Thoracic aorta (tissue), 2 donors: ENCODE results near the gene NFS1. TPM values are rescaled to one million over a fixed set of nuclear protein-coding genes. Genes with fewer than 3 reads are reported as not detected.

Source experiments
- ATAC-seq: fragments of 150-250 bp; one replicate; pipeline ENCODE4 v1.8.0; 2017; ENCODE audit warnings: low read depth; ENCODE audit not compliant: insufficient number of reproducible peaks, low FRiP score
- DNase-seq: peaks from one replicate; pipeline ENCODE4 v3.0.0-alpha.2; 2020; ENCODE audit warnings: low spot score
- H3K27ac ChIP-seq, 2 donors: fragments of 200-600 bp; sonication (generic); 1 replicate in 1 of 2; 2 replicates in 1 of 2; pipeline ENCODE4 v1.5.1; 2016; ENCODE audit warnings: mild to moderate bottlenecking in 2 of 2, moderate library complexity in 2 of 2
- H3K27me3 ChIP-seq: fragments of 200-600 bp; sonication (generic); replicated peaks from 2 replicates; pipeline ENCODE4 v1.6.0; 2016; ENCODE audit warnings: mild to moderate bottlenecking; ENCODE audit not compliant: insufficient read depth
- H3K36me3 ChIP-seq: fragments of 200-600 bp; sonication (generic); one replicate; pipeline ENCODE4 v1.5.1; 2016
- H3K4me1 ChIP-seq, 2 donors: fragments of 200-600 bp; sonication (generic); 1 replicate in 1 of 2; 2 replicates in 1 of 2; pipeline versions ENCODE4 v1.5.1 to v1.6.0; 2016; ENCODE audit warnings: low read depth in 2 of 2, mild to moderate bottlenecking in 1 of 2; ENCODE audit not compliant: control insufficient read depth in 1 of 2
- H3K4me3 ChIP-seq: fragments of 200-600 bp; sonication (generic); 2 replicates; pipeline ENCODE4 v1.5.1; 2016; ENCODE audit warnings: mild to moderate bottlenecking
- H3K9me3 ChIP-seq: fragments of 200-600 bp; sonication (generic); 2 replicates; pipeline ENCODE4 v1.5.1; 2016
- total RNA-seq, 2 donors: library from RNA; depleted of rRNA; stranded (reverse); fragments of >200 nt; gene quantifications; one replicate each; pipeline versions ENCODE4 v1.1.0 to v1.2.3, GENCODE V29; 2016
- TF ChIP-seq, protein P1 (sequence below): fragments of 200-600 bp; sonication (generic); IDR thresholded peaks from one replicate; pipeline ENCODE4 v1.5.1; 2019; ENCODE audit warnings: antibody characterized with exemption

The NFS1 gene
- total RNA-seq, 2 donors from 2014 or later: 11.5 to 19.4 TPM

DNA sequence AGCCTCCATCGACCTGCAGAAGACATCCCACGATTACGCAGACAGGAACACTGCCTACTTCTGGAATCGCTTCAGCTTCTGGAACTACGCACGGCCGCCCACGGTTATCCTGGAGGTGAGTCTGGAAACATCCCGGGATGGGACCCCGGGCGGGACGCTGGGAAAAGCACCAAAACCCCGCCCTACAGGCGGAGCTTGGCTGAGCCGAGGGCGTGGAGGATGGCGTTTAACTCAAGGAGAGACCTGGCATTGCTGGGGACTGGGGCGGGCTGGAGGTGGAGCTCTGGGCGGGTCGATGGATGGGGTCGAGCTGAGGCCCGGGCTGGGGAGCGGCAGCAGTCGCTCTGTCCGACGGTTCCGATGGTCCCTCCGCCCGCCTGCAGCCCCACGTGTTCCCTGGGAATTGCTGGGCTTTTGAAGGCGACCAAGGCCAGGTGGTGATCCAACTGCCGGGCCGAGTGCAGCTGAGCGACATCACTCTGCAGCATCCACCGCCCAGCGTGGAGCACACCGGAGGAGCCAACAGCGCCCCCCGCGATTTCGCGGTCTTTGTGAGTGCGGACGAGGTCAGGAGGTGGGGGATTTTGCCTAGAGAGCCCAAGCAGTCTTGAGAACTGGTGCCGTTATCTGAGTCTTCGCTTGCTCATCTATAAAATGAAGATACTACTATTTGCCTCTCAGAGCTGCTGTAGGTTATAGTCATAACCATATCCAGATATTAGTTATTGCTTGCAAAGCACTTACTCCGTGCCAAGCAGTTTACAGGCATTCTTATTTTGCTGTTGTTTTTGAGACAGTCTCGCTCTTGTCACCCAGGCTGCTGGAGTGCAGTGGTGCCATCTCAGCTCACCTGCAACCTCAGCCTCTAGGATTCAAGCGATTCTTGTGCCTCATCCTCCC is 79.7 kb downstream of the NFS1 start:
- DNase-seq: no peak

DNA sequence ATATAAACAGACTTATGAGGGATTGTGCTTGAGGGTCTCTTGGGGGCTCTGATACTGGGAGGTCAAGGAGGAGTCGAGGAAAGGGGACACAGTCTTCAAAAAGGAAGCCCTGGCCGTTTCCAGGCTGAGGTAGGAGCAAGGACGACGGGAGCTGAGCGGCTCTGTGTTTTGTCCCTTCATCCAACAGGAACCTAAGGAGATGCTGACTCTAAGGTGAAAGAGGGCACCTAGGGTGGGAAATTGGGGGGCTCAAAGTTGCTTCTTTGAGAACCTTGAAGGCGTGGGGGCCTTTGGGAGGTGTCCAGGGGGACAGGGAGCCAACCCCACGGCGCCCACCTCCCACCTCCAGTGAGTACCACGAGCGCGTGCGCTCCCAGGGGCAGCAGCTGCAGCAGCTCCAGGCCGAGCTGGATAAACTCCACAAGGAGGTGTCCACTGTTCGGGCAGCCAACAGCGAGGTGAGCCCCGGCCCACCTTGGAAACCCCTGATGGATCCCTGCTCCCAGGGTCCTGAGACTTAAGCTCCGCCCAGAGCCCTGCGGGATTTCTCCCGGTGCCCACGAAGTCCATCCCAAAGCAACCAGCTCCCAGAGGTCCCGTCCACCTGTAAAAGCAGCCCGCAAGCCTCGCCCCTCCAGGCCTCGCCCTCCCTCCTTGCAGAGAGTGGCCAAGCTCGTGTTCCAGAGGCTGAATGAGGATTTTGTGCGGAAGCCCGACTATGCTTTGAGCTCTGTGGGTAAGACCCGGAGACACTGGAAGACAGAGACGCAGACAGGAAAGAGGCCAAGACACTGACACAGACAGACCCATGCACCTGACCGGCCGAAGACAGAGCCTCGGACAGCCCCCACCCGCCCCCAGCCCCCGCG is 80.7 kb downstream of the NFS1 start:
- H3K27ac ChIP-seq: peak overlapping the region in 1 of 2 donors; percentile 84
- no peaks in the 10 kb centered on the region for H3K27me3 ChIP-seq
- peaks cover 11 to 32% of the 10 kb centered on the region in 2 donors for H3K4me1 ChIP-seq
- peak overlapping the region; percentile 75 for H3K4me3 ChIP-seq
- DNase-seq: no peak
- peaks cover 7% of the 10 kb centered on the region for H3K36me3 ChIP-seq
- TF ChIP-seq, protein P1, sequence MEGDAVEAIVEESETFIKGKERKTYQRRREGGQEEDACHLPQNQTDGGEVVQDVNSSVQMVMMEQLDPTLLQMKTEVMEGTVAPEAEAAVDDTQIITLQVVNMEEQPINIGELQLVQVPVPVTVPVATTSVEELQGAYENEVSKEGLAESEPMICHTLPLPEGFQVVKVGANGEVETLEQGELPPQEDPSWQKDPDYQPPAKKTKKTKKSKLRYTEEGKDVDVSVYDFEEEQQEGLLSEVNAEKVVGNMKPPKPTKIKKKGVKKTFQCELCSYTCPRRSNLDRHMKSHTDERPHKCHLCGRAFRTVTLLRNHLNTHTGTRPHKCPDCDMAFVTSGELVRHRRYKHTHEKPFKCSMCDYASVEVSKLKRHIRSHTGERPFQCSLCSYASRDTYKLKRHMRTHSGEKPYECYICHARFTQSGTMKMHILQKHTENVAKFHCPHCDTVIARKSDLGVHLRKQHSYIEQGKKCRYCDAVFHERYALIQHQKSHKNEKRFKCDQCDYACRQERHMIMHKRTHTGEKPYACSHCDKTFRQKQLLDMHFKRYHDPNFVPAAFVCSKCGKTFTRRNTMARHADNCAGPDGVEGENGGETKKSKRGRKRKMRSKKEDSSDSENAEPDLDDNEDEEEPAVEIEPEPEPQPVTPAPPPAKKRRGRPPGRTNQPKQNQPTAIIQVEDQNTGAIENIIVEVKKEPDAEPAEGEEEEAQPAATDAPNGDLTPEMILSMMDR: no peak
- ATAC-seq: no peak
- H3K9me3 ChIP-seq: no peaks in the 10 kb centered on the region

More for the DNA sequence above, 79.7 kb downstream of the NFS1 start:
- TF ChIP-seq, protein P1: peak; percentile 14
- H3K4me1 ChIP-seq: peaks cover 11 to 32% of the 10 kb centered on the region in 2 donors
- peaks cover 8% of the 10 kb centered on the region for H3K36me3 ChIP-seq
- peak overlapping the region in 1 of 2 donors; percentile 27 for H3K27ac ChIP-seq
- no peaks in the 10 kb centered on the region for H3K27me3 ChIP-seq
- no peak for ATAC-seq
- peak overlapping the region; percentile 75 for H3K4me3 ChIP-seq
- no peaks in the 10 kb centered on the region for H3K9me3 ChIP-seq

Other genes with a start within 250 kb of the NFS1 start
- gene CEP250, start 243.8 kb downstream of the NFS1 start, total RNA-seq: 10 to 100 TPM; 28.7 to 29.2 TPM
- gene C20orf173, start 169.7 kb downstream of the NFS1 start, total RNA-seq: not detected
- gene ERGIC3, start 157.3 kb downstream of the NFS1 start, total RNA-seq: 100 to 1,000 TPM; 119 to 188 TPM
- gene SPAG4, start 83.5 kb downstream of the NFS1 start, total RNA-seq: 1 to 10 TPM in 1 of 2 donors, not detected in 1; 1.5 TPM
- gene CPNE1, start 34.5 kb downstream of the NFS1 start, total RNA-seq: 100 to 1,000 TPM; 125 to 126 TPM
- gene RBM12, start 34.5 kb downstream of the NFS1 start, total RNA-seq: 10 to 100 TPM; 21.7 to 43.4 TPM
- 100 to 1,000 TPM; 196 to 243 TPM for gene ROMO1, start 53 bp upstream of the NFS1 start, total RNA-seq
- 100 to 1,000 TPM; 232 to 413 TPM for gene RBM39, start 42.9 kb upstream of the NFS1 start, total RNA-seq
- 10 to 100 TPM; 35.8 to 46.8 TPM for gene PHF20, start 72.7 kb upstream of the NFS1 start, total RNA-seq